Smooth muscle cell (in vitro differentiated cells): Measurements from ENCODE around the gene RRP8. TPM values are rescaled to one million over a fixed set of nuclear protein-coding genes. Genes with fewer than 3 reads are reported as not detected.

Experiments used
- DNase-seq: peaks from one replicate; lab custom pipeline; 2025; ENCODE audit not compliant: unreplicated experiment; lab: John Stamatoyannopoulos, UW
- H2AFZ ChIP-seq: fragments of 200-600 bp; sonication (generic); 2 replicates; pipeline ENCODE4 v1.6.0; 2016; ENCODE audit warnings: antibody characterized with exemption, low read depth, mild to moderate bottlenecking
- H3F3A ChIP-seq: fragments of 200-600 bp; sonication (generic); 2 replicates; pipeline ENCODE4 v1.6.0; 2017; ENCODE audit warnings: antibody characterized with exemption, low read depth
- H3K27ac ChIP-seq: fragments of 200-600 bp; sonication (generic); 2 replicates; pipeline ENCODE4 v1.5.1; 2016; ENCODE audit warnings: low read depth, mild to moderate bottlenecking
- H3K27me3 ChIP-seq: fragments of 200-600 bp; sonication (generic); 2 replicates; pipeline ENCODE4 v1.6.1; 2016; ENCODE audit warnings: low read depth, mild to moderate bottlenecking
- H3K36me3 ChIP-seq: fragments of 200-600 bp; sonication (generic); 2 replicates; pipeline ENCODE4 v1.5.1; 2016; ENCODE audit warnings: low read depth
- H3K4me1 ChIP-seq: fragments of 200-600 bp; sonication (generic); 2 replicates; pipeline ENCODE4 v1.5.1; 2016; ENCODE audit warnings: low read depth
- H3K4me2 ChIP-seq: fragments of 200-600 bp; sonication (generic); 2 replicates; pipeline ENCODE4 v1.6.0; 2016; ENCODE audit warnings: mild to moderate bottlenecking
- H3K4me3 ChIP-seq: fragments of 200-600 bp; sonication (generic); 2 replicates; pipeline ENCODE4 v1.5.1; 2016; ENCODE audit warnings: mild to moderate bottlenecking
- H3K79me2 ChIP-seq: fragments of 200-600 bp; sonication (generic); 2 replicates; pipeline ENCODE4 v1.6.0; 2016; ENCODE audit warnings: low read depth, mild to moderate bottlenecking
- H3K9ac ChIP-seq: fragments of 200-600 bp; sonication (generic); 2 replicates; pipeline ENCODE4 v1.6.0; 2016; ENCODE audit warnings: low read depth
- H3K9me3 ChIP-seq: fragments of 200-600 bp; sonication (generic); replicated peaks from 2 replicates; pipeline ENCODE4 v1.5.1; 2016; ENCODE audit warnings: low read depth
- H4K20me1 ChIP-seq: fragments of 200-600 bp; sonication (generic); 2 replicates; pipeline ENCODE4 v1.6.0; 2016; ENCODE audit warnings: low read depth
- CTCF ChIP-seq: fragments of 200-600 bp; sonication (generic); IDR thresholded peaks from 2 replicates; pipeline ENCODE4 v1.5.1; 2017; ENCODE audit warnings: borderline replicate concordance, mild to moderate bottlenecking, antibody characterized with exemption; ENCODE audit not compliant: insufficient read depth, poor library complexity, severe bottlenecking
- WGBS: methylation state at CpG from one replicate; pipeline ENCODE4 v1.1.7; 2016; ENCODE audit warnings: low lambda C conversion rate; 5-methylcytosine and 5-hydroxymethylcytosine counted together
- polyA plus RNA-seq: library from polyadenylated mRNA; unstranded; fragments of >200 nt; fragmentation: Nextera tagmentation; extraction: Ambion mirVana; gene quantifications from 2 replicates; pipeline ENCODE4 v1.2.1, GENCODE V29; 2016
- total RNA-seq: library from RNA; depleted of rRNA; stranded (reverse); fragments of >200 nt; gene quantifications from 2 replicates; pipeline ENCODE4 v1.2.3, GENCODE V29; 2014

The RRP8 gene
- total and polyA plus RNA-seq, 2 experiments from 2014 or later = 10.2 to 24.9 TPM

DNA sequence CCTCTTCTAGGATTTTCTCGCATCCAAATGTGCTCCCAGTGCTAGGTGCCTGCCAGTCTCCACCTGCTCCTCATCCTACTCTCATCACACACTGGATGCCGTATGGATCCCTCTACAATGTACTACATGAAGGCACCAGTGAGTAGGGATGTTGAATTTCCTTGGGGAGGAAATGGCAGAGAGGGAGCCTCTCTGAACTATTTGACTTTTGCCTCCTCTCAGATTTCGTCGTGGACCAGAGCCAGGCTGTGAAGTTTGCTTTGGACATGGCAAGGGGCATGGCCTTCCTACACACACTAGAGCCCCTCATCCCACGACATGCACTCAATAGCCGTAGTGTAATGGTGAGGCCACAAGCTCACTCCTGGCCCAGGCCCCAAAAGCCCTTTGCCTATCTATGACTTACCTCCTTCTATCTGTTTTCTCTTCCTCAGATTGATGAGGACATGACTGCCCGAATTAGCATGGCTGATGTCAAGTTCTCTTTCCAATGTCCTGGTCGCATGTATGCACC, 6.1 kb upstream of the RRP8 start:
- Histone ChIP-seq H3K36me3 (no peaks in the 10 kb centered on the region), H3K4me2 (no peak overlapping the region), H3K27me3 (no peaks in the 10 kb centered on the region), H3K79me2 (peaks cover 63% of the 10 kb centered on the region), H3F3A (peaks cover 64% of the 10 kb centered on the region), H3K27ac (peak overlapping the region; percentile 99), H3K9ac (no peak overlapping the region), H3K4me3 (no peak overlapping the region), H2AFZ (no peak overlapping the region), H3K9me3 (no peaks in the 10 kb centered on the region), H3K4me1 (peaks cover 45% of the 10 kb centered on the region), H4K20me1 (peaks cover 5% of the 10 kb centered on the region)
- WGBS = 97% methylated on average over 8 of the region's 8 CpGs
- DNase-seq = no peak
- no peak for TF ChIP-seq CTCF

DNA sequence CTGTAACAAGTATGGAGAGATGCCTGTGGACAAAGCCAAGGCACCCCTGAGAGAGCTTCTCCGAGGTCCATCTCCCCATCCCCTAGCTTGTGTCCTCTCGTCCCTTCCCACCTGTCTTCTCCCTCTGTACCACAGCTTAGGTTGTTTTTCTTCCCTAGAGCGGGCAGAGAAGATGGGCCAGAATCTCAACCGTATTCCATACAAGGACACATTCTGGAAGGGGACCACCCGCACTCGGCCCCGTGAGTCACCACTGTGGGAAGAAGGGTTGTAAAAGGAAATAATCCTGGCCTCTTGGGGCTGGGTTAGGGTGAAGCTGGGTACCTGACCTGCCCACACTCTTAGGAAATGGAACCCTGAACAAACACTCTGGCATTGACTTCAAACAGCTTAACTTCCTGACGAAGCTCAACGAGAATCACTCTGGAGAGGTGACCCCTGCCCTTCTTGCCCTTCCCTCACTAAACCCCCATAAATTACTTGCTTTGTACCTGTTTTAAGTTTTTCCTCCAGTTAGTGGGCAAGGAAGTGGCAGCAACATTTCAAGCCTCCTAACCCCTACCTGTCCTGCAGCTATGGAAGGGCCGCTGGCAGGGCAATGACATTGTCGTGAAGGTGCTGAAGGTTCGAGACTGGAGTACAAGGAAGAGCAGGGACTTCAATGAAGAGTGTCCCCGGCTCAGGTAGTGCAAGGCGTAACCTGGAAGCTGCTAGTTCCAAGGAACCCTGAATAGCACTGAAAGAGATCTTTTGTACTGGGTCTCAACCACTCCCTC, 5.5 kb upstream of the RRP8 start:
- DNase-seq = no peak
- peaks cover 69% of the 10 kb centered on the region for H3K79me2 ChIP-seq
- no peak overlapping the region for H3K4me3 ChIP-seq
- H3K9me3 ChIP-seq = no peaks in the 10 kb centered on the region
- 71% methylated on average over 14 of the region's 14 CpGs for WGBS
- H3K4me2 ChIP-seq = peak overlapping the region; percentile 92
- peaks cover 45% of the 10 kb centered on the region for H3K4me1 ChIP-seq
- TF ChIP-seq CTCF = no peak
- no peaks in the 10 kb centered on the region for H3K27me3 ChIP-seq
- no peak overlapping the region for H2AFZ ChIP-seq
- H4K20me1 ChIP-seq = peaks cover 8% of the 10 kb centered on the region
- peaks cover 63% of the 10 kb centered on the region for H3F3A ChIP-seq
- no peaks in the 10 kb centered on the region for H3K36me3 ChIP-seq
- H3K27ac ChIP-seq = peak overlapping the region; percentile 99
- H3K9ac ChIP-seq = no peak overlapping the region

DNA sequence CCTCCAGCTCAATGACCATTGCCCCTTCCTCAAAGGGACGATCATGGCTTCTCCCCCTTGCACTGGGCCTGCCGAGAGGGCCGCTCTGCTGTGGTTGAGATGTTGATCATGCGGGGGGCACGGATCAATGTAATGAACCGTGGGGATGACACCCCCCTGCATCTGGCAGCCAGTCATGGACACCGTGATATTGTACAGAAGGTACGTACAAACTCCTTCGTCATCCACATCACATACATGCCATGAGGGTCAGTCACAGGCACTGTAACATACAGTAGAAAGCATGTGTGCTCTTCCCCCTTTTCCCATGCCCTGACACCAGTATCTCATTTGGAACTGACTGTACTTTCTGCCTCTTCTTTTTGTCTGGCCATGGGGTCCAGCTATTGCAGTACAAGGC, 4.6 kb upstream of the RRP8 start:
- peaks cover 8% of the 10 kb centered on the region for H4K20me1 ChIP-seq
- peak overlapping the region; percentile 99 for H3K27ac ChIP-seq
- peak overlapping the region; percentile 51 for H3K9ac ChIP-seq
- H2AFZ ChIP-seq = no peak overlapping the region
- H3K4me1 ChIP-seq = peaks cover 42% of the 10 kb centered on the region
- no peaks in the 10 kb centered on the region for H3K36me3 ChIP-seq
- H3F3A ChIP-seq = peaks cover 56% of the 10 kb centered on the region
- no peak overlapping the region for H3K4me3 ChIP-seq
- H3K79me2 ChIP-seq = peaks cover 76% of the 10 kb centered on the region
- no peak for DNase-seq
- no peak for TF ChIP-seq CTCF
- H3K4me2 ChIP-seq = peak overlapping the region; percentile 92
- H3K27me3 ChIP-seq = no peaks in the 10 kb centered on the region
- WGBS = 89% methylated on average over 9 of the region's 9 CpGs
- H3K9me3 ChIP-seq = no peaks in the 10 kb centered on the region
